HG02763 (cell line): Measurements from ENCODE around the gene NFIA.
"Not testable (repeated sequence)": the region's sequence is repeated elsewhere in the genome, so short reads cannot be mapped to it uniquely, and the experiment has no call there.

Experiments
- ATAC-seq: cut with Tn5 transposase; IDR thresholded peaks from one replicate; pipeline ENCODE4 v1.9.1; 2021; ENCODE audit warnings: mild to moderate bottlenecking, moderate library complexity; ENCODE audit not compliant: unreplicated experiment

The NFIA gene

GRCh38 chr1:61264825-61265242 is 182.5 kb downstream of the NFIA start:
- no peak for ATAC-seq

GRCh38 chr1:61265665-61266064 is 183.3 kb downstream of the NFIA start:
- ATAC-seq, result no peak

GRCh38 chr1:61266738-61267137 is 184.4 kb downstream of the NFIA start:
- ATAC-seq, result no peak

GRCh38 chr1:61268546-61269240 is 186.3 kb downstream of the NFIA start:
- no peak for ATAC-seq

GRCh38 chr1:61269602-61270001 is 187.2 kb downstream of the NFIA start:
- ATAC-seq, result no peak

- ATAC-seq, result no peak
Measured at GRCh38 chr1:61270107-61270506, 187.7 kb downstream of the NFIA start.

- no peak for ATAC-seq
Measured at GRCh38 chr1:61270761-61271411, 188.5 kb downstream of the NFIA start.

GRCh38 chr1:61271412-61271789 is 189.0 kb downstream of the NFIA start:
- no peak for ATAC-seq

- no peak for ATAC-seq
Measured at GRCh38 chr1:61273167-61273705, 190.9 kb downstream of the NFIA start.

- ATAC-seq, result no peak
Measured at GRCh38 chr1:61273861-61274260, 191.5 kb downstream of the NFIA start.

GRCh38 chr1:61274939-61275338 is 192.6 kb downstream of the NFIA start:
- ATAC-seq, result no peak

GRCh38 chr1:61276246-61276645 is 193.9 kb downstream of the NFIA start:
- ATAC-seq, result no peak

- ATAC-seq, result no peak
Measured at GRCh38 chr1:61277121-61277690, 194.8 kb downstream of the NFIA start.

- not testable (repeated sequence) for ATAC-seq
Measured at GRCh38 chr1:61278503-61278902, 196.1 kb downstream of the NFIA start.

- no peak for ATAC-seq
Measured at GRCh38 chr1:61278966-61279365, 196.6 kb downstream of the NFIA start.

- ATAC-seq, result no peak
Measured at GRCh38 chr1:61279570-61279969, 197.2 kb downstream of the NFIA start.

GRCh38 chr1:61280452-61280851 is 198.1 kb downstream of the NFIA start:
- ATAC-seq, result no peak

GRCh38 chr1:61282387-61282786 is 200.0 kb downstream of the NFIA start:
- ATAC-seq, result no peak

- ATAC-seq, result no peak
Measured at GRCh38 chr1:61284248-61284854, 202.0 kb downstream of the NFIA start.

GRCh38 chr1:61284936-61285335 is 202.6 kb downstream of the NFIA start:
- no peak for ATAC-seq

GRCh38 chr1:61285371-61285885 is 203.1 kb downstream of the NFIA start:
- no peak for ATAC-seq
